ENCODE measurements around the gene TMEM255A.

DNA sequence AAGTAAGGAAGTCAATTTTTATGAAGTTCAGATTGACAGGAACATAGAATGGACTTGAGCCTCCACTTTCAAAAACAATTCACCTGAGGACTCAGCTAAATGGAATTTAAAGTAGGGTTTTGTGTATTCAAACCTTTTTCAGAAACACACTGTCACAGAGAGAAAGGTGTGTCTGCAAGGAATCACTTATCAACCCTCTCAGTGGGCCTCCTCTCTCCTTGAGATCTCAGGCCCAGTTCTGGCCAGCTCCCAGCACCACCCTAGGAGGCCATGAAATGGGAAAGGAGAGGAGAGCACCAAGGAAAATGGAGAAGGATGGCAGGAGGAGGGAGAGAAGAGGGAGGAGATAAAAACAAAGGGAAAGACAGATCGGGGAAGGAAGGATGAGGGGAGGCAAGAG is 28.6 kb downstream of the TMEM255A start:
- TF ChIP-seq, protein P1, sequence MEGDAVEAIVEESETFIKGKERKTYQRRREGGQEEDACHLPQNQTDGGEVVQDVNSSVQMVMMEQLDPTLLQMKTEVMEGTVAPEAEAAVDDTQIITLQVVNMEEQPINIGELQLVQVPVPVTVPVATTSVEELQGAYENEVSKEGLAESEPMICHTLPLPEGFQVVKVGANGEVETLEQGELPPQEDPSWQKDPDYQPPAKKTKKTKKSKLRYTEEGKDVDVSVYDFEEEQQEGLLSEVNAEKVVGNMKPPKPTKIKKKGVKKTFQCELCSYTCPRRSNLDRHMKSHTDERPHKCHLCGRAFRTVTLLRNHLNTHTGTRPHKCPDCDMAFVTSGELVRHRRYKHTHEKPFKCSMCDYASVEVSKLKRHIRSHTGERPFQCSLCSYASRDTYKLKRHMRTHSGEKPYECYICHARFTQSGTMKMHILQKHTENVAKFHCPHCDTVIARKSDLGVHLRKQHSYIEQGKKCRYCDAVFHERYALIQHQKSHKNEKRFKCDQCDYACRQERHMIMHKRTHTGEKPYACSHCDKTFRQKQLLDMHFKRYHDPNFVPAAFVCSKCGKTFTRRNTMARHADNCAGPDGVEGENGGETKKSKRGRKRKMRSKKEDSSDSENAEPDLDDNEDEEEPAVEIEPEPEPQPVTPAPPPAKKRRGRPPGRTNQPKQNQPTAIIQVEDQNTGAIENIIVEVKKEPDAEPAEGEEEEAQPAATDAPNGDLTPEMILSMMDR (conservative IDR thresholded peaks at IDR 0.05; ENCODE audit: low read depth, low read length): no peak
- no peak for TF ChIP-seq POLR2A (IDR thresholded peaks at IDR 0.05; ENCODE audit: low read depth, low read length)
- no peak for TF ChIP-seq BHLHE40 (IDR thresholded peaks at IDR 0.05; ENCODE audit: low read depth, low read length)
- TF ChIP-seq, protein P2, sequence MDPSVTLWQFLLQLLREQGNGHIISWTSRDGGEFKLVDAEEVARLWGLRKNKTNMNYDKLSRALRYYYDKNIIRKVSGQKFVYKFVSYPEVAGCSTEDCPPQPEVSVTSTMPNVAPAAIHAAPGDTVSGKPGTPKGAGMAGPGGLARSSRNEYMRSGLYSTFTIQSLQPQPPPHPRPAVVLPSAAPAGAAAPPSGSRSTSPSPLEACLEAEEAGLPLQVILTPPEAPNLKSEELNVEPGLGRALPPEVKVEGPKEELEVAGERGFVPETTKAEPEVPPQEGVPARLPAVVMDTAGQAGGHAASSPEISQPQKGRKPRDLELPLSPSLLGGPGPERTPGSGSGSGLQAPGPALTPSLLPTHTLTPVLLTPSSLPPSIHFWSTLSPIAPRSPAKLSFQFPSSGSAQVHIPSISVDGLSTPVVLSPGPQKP (IDR thresholded peaks at IDR 0.05; ENCODE audit: borderline replicate concordance, low read depth, low read length): no peak
- TF ChIP-seq SMC3 (IDR thresholded peaks at IDR 0.05; ENCODE audit: low read depth, low read length): no peak
- TF ChIP-seq CEBPB (IDR thresholded peaks at IDR 0.05; ENCODE audit: low read depth, low read length): no peak
- TF ChIP-seq, protein P3, sequence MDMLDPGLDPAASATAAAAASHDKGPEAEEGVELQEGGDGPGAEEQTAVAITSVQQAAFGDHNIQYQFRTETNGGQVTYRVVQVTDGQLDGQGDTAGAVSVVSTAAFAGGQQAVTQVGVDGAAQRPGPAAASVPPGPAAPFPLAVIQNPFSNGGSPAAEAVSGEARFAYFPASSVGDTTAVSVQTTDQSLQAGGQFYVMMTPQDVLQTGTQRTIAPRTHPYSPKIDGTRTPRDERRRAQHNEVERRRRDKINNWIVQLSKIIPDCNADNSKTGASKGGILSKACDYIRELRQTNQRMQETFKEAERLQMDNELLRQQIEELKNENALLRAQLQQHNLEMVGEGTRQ (IDR thresholded peaks at IDR 0.05; ENCODE audit: low read depth, low read length): no peak
- TF ChIP-seq RAD21 (IDR thresholded peaks at IDR 0.05; ENCODE audit: low read length): no peak
- no peak for TF ChIP-seq MAZ (IDR thresholded peaks at IDR 0.05; ENCODE audit: borderline replicate concordance, low read depth, low read length)
- TF ChIP-seq RCOR1 (IDR thresholded peaks at IDR 0.05; ENCODE audit: insufficient replicate concordance, low read length): no peak
- TF ChIP-seq MXI1 (IDR thresholded peaks at IDR 0.05; ENCODE audit: borderline replicate concordance, low read depth, low read length): no peak
